Hematopoietic multipotent progenitor cell treated with erythropoietin and hydrocortisone succinate and interleukin-3 and kit ligand, for 15 days (in vitro differentiated cells): ENCODE measurements around the gene SERPINA5.

Experiments
- DNase-seq: peaks from one replicate; pipeline ENCODE4 v3.0.0-alpha.2; 2015; ENCODE audit warnings: low spot score

The SERPINA5 gene, protein sequence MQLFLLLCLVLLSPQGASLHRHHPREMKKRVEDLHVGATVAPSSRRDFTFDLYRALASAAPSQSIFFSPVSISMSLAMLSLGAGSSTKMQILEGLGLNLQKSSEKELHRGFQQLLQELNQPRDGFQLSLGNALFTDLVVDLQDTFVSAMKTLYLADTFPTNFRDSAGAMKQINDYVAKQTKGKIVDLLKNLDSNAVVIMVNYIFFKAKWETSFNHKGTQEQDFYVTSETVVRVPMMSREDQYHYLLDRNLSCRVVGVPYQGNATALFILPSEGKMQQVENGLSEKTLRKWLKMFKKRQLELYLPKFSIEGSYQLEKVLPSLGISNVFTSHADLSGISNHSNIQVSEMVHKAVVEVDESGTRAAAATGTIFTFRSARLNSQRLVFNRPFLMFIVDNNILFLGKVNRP

DNA sequence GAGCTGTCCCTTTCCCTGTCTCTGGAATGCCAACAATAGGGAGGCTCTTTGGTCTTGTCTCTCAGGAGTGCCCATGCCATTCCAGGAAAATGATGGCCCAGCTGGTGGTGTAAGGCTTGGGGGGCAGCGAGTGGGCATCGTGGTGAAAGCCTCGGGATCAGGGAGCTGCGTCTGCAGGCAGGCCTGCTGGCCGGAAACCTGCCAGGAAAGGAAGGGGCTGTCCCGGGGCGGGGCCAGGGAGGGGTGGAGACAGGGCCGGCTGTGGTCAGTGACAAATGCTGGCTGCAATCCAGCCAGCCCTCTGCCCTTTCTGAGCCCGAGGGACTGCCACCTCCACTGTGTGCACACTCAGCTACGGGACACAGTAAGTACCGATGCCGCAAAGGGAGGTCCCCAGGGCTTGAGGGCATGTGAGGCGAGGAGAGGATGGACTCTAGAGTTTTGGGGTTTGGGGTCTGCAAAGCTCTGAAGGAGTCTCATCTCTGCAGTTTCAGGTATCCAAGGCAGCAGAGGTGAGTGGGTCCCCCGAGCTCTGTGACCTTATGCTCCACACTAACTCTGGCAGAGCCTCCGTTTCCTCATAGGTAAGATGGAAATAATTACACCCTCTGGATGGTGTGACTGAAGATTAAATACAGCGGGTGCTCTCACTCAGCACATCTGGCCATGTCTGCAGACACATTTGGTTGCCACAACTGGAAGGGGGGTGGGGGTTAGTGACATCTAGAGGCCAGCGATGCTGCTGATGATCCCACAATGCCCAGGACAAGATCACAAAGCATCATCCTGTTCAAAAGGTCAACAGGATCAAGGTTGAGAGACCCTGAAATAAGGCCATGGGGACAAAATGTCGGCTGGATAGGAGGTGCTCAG lies at the start of gene SERPINA5:
TSS of gene SERPINA5 (plus strand) at position 300 of the 873 bp plus-strand sequence. CDS start 5,937 bp downstream, outside the sequence.
- no peak for DNase-seq

DNA sequence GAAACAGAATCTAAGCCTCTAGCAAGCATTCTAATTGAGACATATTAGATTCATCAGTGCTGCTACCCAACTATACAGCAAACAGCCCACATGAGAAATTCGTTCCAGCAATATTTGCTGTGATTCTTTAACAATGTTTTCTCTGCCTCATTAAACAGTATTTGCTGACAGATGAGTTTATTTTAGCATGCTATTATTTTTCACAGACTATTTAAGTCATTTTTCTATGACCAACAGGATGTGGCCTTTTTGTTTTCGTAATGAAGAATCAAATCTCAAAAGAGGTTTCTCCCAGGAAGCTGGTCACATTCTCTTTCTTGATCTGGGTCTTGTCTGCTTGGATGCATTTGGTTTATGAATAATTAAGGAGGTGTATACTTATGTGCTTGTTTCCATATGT lies 48.8 kb upstream of the SERPINA5 start:
- no peak for DNase-seq

DNA sequence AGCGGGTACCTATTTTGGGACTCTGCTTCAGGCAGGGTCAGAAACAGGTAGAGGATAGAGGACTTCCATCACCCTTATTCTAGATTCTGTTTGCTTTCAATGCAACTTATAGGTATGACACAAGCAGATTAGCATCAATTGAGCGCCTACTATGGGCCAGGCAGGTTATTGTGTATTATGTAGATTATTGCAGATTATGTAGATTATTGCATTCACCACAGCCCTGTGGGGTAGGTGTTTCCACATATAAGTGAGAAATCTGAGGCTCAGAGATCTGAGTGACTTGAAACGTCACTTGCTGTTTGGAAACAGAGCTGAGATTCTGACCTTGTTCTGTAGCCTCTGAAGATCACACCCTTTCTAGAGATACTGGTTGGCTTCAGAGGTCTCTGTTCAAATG lies 45.7 kb upstream of the SERPINA5 start:
- DNase-seq = no peak

DNA sequence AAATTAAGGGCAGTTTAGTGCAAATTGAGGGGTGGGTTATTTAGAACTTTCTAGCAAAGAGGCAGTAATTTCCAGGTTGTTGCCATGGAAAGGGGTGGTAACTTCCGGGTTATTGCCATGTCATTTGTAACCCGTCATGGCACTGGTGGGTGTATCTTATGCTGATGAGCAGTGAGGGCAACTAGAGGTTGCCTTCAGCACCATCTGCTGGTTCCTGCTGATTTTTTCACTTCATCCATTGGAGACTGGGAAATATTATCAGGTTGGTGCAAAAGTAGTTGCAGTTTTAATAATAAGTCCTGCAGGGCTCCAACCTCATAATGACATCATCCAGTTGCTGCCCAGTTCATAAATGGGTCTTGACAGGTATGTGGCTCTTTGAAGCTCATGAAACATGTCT lies 44.4 kb upstream of the SERPINA5 start:
- DNase-seq = no peak

DNA sequence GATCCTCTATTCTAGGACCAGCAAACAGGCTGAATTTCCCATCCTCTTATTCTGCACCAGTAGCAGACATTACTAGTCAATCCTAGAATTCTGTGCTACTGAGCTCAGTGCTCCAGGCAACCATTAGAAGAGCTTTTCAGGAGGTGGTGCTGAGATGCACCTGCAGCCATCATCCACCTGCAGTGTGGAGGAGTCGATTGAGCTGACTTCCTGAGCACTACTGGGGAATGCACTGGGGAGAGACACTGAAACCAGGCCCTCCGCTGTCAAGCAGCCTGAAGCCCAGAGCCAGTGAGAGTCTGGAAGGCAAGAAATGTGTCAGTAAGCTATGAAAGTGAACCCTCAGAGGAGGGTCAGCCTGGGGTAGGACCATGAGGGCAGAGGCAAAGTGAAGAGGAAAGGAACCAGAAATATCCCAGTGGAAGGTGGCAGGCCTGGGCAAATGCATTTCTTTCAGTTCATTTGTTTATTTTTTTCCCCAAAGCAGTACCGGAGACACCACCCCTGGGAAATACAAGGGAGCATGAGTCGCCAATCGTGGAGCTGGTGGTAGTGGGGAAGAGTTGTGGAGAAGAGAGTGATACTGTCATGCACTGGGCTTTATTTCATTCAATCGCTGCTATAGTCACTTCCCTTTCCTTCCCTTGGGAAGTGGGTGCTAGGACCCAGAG lies 43.0 kb upstream of the SERPINA5 start:
- DNase-seq = no peak

DNA sequence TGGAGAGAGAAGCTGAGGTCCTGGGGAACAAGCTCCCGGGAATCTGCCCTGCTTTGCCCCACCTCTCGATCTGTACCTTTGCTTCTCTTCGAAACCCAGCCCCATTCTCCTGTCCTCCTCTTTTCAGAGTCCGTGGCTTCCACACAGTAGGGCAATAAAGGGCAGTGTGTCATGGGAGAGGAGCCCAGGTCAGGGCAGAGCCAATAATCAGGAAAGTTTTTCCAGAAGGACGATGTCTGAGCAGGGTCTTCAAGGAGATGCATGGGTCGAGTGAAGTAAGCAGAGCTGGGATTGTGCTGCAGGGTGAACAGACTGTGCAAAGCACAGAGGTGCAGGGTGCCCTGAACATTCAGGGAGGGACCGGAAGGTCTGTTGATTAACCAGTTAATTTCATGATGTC lies 42.0 kb upstream of the SERPINA5 start:
- DNase-seq = no peak

DNA sequence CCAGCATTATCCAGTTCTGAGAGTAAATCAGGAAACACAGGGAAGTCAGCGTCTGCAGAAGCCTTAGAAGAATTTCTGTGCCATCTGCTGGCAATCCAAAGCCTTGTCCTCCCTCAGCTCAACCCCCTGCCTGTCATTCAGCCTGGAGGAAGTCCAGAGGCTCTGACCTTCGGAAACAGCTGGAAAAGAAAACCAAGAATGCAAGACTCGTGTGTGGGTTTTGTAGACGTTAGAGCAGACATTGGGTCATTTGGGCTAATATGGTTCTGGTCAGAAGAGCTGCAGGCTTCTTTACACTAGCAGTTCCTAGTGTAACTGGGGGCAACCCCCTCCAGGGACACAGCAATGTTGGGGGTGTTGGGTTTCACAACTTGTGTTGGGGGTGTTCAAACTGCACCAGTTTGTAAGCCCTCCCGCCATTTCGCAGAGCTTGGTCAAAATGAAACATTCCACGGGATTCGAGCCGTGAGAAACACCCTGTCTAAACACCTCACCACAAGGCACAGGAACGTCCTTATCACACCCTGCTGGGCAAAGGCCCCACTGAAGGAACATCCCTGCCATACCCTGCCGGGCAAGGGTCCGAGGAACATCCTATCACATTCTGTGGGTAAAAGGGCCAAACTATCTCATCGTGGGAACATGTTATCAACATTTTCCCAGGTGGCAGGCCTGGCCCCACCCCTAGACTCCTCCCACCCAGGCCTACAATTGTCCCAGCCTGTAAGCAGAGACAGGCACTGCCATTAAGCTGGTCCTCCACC lies 41.0 kb upstream of the SERPINA5 start:
- no peak for DNase-seq

DNA sequence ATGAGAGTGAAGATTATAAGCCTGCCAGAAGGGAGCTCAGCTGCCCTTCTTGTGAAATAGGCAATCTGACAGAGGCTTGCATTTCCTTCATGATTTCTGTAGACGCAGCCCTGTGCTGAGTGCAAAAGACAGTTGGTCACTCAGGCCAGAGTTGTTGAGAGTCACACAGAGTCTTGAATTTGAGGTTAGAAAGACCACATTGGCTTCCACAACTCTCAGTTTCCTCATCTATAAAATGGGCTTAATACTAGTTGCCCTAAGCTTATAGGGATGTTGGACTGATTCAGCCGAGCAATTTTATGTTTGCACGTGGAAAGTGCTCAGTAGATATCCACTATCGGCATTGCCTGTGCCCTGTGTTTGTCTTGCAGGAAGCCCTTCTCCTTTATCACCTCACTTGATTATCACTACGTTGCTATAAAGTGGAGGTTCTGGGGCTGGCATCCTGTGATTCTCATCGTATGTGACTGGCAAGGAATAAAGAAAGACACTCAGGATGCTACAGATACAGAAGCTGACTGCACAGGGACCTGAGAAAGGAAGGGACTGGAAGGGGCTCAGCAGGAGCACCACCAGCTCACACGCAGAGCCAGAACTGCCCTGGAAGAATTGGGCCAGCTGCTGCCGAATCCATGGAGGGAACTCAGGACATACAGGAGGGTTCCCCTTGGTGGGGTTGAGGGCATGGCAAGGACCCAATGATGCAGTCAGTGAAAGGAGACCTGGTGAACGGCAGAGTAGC lies 39.8 kb upstream of the SERPINA5 start:
- DNase-seq = no peak

DNA sequence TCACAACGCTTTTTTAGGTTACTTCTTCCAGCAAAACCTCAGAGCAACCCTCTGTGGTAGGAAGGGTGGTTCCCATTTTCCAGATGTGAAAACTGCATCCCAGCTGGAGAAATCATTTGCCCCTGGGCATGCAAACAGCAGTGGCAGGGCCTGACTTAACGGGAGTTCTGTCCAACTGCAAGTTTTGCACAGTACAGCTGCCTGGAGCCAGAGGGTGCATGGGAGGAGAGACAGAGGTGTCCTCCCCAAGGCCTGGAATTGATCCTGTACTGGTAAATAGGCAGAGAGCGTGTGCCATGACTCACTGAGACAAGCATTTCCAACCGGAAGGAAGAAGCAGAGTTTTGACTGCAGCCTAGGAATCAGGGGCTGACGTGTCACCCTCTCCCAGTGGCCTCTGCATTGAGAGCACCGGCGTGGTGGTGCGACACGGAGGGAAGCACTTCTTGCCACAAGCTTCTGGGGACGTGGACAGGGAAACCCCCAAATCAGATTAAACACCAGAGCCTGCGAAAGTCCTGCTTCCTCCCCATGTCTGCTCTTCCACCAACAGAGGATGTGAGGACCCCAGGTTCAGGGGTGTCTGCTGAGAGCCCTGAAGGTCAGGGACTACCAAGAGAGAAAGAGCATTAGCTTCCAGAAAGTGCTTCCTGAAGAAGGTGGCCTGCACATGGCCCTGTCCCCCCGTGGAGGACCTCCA lies 39.0 kb upstream of the SERPINA5 start:
- no peak for DNase-seq

DNA sequence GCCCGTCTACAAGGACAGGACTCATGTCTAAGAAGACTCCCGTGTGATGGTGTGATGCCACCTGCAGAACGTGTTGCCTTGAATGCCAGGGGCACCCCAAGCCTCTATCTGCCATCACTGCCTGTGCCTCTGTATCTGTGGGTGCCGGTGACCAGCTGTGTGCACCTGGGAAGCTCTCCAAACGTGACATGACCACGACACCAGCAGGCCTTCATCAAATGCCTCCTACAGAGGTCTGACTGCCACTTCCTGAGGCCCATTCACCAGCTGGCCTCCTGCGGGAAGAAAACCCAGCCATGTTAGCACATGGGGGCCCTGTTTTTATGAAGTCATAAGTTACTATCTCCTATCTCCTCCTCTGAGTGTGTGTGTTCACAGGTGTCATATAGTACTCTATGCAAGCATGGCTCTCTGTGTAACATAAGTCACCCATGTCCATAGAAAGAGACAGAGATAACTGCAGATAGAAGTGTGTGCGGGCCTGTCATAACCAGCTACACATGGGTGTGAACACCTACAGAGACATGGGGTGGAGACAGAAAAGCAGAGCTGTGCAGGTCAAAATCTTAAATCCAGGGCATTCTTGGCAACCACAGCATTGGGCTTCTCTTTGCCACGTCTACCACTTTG lies 38.3 kb upstream of the SERPINA5 start:
- DNase-seq = no peak

DNA sequence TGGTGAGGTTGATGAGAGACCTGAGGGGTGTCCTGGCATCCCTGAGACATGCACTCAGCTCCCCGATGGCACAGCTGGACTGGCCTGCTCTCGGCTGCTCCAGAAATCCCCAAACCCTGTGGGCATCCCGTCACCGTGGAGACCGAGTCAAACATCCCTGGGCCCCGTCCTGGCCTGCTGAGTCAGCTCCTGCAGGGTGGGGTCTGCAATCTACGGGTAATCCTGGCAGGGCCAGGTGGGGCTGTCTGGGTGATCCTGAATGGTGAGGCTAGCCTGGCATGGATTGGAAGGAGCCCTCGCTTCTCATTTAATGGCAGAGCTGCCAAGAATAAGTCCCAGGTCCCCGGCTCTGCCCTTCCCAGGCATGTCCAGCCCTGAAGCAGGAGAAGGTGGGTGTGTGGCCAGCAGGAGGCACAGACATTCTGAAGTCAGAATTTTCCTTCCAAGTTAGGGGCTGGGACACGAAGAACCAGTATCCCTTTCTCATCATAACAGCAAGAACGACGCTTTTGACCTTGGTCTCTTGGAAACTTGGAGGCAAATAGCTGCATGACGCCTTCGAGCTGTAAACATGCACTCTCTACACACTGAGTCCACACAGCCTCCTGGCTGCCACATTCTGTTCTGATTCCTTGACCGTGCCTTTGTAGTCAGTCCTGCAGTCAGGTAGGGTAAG lies 37.6 kb upstream of the SERPINA5 start:
- DNase-seq = no peak

DNA sequence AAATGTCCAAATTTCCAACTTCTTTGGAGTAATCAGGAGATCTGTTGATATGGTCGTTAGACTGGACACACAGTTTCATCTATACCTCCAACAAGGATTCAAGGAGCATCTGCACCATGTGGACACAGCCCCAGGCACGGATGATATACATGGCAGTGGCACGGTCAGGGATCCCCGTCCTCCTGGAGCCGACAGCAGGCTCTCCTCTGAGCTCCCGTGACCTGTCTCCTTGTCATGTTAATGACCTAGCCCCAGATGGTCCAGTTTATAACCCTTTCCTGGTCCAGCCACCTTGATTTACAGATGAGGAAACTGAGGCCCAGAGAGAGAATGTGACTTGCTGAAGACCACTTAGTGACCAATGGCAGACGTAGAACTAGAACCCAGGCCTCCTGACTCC lies 36.5 kb upstream of the SERPINA5 start:
- no peak for DNase-seq

DNA sequence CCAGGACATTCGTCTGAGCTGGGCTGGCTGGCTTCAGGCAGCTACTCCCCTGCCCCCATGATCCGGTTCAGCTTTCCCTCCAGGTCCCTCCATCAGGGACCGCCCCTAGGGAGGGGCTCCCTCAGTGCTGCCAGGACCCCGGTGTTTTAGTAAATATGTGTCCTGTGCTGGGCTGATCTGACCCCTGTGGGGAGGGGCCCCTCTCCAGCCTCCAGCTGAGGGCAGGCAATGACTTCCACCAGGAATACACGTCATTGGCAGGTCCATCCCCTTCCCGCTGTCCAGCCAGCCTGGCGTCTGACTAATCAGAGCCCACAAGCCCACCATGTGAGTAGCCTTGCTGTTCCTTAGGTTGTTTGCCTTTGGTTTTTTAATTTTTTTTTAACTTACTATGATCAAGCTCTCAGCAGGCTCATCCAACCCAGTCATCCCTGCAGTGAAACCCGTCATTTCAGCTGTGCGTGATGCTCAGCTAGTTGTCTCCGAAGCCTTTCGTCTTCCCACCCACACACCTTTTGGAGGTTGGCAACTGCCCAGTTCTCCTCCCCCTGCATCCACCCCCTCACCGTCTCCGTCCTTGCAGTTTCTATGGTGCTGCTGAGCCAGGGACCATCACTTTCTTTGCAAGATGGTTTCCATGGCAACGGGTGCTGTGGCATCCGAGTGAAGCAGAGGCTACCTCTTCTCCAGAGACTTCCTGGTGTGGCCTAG lies 35.9 kb upstream of the SERPINA5 start:
- no peak for DNase-seq

DNA sequence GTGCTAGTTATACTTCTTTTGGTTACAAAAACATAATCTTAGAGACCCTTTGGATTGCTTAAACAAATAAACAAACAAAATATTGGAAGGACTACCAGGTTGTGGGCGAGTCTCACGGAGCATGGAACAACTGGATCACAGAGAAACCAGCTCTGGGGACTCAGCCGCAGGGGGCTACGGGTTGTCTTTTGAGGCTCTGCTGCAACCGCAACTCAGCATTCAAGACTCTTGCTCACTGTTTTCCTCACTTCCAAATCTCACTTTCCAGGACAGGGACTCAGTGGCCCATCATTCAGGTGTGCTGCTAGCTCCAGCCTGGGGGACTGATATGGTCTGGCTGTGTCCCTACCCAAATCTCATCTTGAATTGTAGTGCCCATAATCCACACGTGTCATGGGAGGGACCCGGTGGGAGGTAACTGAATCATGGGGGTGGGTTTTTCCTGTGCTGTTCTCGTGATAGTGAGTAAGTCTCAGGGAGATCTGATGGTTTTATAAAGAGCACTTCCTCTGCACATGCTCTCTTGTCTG lies 34.0 kb upstream of the SERPINA5 start:
- no peak for DNase-seq

DNA sequence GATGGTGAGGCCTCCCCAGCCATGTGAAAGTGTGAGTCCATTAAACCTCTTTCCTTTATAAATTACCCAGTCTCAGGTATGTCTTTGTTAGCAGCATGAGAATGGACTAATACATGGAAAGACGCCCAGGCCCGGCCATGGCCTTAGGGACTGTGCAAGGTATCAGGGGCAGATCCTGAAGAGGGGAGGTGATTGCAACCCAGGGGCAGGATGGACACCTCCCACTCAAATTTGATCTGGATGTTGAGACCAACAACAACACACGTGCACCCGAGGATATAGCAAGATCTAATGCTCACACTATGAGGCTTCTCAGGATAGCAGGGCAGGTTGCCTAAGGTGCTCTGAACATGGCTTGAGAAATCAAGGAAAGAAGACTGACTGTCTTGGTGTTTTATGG lies 33.5 kb upstream of the SERPINA5 start:
- DNase-seq = no peak

DNA sequence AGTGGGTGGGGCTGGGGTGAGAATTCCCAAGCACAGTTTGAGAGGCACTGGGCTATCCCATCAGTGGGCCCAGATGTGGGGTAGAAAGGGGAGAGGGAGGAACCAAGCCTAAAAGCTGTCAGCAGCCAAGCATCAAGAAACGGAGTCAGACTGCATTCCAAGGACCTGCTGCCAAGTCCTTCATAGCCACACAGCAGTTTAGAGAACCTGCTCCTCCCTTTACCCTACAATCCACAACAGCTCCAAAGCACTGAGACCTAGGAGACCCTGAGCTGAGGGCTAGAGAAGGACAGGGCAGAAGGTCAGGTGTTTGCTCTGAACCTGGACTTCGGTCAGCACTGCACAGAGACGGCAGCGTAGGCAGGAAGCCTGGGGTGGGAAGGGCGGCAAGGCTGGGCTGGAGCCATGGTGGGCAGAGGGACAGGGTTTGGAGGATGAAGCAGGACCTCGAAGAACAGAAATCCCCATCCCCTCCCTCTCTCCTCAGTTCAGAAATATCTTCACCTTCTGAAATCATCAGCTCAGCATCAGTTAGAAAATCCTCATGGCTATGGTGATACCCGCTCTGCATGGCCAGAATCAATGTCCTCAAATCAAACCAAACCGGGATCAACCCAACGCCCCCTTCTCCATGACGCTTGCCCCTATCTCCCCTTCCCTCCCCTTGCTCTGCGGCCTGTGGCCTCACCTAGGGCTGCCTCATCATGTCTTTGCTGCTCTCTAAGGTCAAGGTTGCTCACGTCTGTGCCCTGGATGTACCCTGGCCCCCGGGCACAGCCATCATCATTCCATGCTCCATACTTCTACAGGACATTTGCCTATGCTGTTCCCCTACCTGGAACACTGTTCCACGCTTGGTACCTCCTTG lies 32.9 kb upstream of the SERPINA5 start:
- DNase-seq = no peak
